Activated CD8-positive, alpha-beta memory T cell treated with anti-CD3 and anti-CD28 coated beads, Interleukin-2, amount 50 U/mL, for 24 hours (primary cell): Measurements from ENCODE around the gene THY1.
"Not testable (repeated sequence)": the region's sequence is repeated elsewhere in the genome, so short reads cannot be mapped to it uniquely, and the experiment has no call there.

Source experiments
- DNase-seq: peaks from one replicate; pipeline ENCODE4 v3.0.0-alpha.2; 2020; ENCODE audit errors: extremely low read depth

Gene THY1

DNA sequence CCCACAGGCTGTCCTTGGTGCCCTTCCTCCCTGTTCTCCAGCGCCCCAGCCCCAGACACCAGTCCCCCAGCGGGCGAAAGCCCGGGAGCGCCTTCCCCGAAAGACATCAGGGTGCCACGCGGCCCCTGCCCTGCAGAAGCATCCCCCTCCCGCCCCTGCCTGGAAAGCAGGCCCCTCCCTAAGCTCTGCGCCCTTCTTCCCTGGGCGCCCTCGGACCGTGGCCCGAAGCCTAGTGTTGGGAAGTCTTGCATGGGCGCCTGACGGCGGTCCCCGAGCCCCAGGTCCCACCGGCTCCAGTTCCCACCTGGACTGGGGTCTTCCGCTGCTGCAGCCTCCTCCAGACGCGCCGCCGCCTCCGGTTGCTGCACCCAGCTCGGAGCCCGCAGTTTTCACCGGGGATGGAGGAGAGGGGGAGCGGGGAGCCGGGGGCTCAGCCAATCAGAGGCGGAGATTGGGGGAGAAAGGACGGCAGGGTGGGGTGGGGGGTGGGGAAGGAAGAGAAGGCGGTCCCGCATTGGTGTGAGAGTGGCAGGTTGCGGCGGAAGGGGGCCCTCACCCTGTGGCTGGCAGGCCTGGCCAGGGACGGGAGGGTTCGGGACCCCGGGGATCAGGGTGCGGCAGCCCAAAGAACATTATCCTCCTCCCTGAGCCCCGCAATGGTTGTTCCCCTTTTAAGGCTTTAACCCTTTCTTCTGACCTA lies at the start of gene THY1:
THY1 (minus strand) TSS at position 364 of the 700 bp plus-strand sequence. CDS start 2,267 bp downstream, outside the sequence.
- no peak for DNase-seq

DNA sequence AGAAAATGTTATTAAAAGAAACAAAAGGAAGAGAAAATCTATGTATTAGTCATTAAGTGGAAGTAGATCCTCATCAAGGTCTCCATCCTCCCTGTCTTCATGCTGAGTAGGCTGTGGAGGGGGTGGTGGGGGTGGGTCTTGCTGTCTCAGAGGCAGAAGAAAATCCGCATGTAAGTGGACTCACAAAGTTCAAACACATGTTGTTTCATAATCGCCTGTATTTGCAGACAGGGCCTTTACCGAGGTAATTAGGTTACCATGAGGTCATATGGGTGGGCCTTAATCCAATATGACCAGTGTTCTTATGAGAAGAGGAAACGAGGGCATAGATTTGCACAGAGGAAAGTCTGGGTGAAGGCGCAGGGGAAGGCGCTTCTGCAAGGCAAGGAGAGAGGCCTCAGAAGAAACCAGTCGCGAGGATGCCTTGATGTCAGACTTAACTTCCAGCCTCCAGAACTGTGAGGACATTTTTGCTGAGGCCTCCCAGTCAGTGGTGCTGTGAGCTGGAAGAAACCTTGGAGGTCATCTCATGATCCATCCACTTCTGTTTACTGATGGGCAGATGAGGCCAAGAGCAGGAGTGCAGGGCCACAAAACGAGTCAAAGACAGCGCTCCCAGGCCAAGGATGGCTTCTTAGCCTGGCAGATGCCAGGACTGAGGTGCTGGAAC lies 49.3 kb upstream of the THY1 start:
- DNase-seq = no peak

DNA sequence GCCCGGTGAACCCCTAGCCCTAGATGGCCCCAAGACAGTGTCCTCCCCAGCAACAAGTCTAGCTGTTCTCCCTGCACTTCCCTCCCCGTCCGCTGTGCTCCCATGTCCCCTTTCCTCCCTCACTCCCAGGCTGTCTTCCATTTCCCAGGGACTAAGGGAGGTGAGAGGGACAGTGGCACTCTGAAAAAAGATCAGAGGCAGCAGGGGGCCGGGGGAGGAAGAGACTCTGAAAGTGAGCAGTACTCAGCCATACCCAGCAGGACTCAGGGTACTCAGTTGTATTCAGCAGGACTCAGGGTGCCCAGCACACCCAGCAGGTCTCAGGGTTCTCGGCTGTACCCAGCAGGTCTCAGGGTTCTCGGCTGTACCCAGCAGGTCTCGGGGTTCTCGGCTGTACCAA lies 48.4 kb upstream of the THY1 start:
- no peak for DNase-seq

DNA sequence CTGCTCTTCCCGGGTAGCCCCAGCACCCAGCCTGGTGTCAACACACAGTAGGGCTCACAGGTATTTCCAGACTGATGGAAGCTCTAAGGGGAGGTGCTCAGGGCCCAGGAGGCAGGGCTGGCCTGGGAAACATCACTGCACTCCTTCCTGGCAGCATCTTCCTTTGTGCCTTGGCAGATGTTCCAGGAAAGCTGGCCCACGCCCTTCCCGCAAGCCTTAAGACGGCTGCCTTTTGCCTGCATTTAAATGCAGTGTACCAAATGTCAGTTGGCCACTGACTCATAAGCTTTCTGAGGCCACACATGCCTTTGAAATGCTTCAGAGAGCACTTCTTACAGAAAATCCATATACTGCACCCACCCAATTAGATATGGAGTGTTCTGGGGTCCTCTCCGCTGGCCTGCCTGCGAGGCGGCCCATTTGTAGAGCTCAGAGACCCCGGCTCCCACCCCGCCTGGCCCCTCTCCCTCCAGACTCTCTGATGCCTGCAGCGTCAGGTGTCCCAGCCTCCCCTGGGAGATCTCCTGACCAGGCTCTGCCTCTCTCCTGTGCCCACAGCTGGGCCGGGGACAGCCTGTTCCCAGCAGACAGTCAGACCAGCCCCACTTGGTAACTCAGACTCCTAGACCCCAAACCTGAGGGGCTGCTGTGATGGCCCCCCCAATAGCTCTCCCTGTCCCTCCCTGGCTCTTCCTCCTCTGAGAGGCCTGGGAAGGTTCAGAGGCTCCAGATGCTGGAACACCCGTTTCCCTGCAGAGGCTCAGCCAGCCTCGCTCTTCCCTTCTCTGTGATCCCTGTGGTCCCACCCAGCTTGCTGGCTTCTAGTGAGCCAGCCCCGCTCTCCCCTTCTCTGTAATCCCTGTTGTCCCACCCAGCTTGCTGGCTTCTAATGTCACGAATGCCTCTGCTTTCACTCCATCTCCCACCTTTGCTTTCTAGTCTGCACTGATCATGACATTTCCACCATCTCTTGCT lies 47.6 kb upstream of the THY1 start:
- no peak for DNase-seq

DNA sequence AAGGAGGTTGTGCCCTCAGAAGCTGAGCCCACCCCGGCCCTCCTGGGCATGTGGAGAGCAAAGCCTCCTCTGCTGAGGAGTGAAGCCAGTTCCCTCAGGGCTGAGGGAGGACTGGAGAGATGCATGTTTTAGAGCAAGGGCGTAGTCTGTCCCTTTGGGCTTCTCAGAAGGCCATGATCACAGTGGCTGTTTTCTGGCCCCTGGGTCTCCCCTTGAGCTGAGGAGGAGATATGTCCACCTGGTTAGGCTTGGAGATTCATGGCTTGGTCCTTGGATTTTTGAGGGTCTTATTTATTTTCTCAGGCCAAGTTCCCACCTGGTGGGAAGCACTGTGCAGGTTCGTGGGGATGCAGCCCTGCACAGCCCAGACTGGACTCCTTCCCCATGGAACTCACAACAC lies 46.5 kb upstream of the THY1 start:
- no peak for DNase-seq

DNA sequence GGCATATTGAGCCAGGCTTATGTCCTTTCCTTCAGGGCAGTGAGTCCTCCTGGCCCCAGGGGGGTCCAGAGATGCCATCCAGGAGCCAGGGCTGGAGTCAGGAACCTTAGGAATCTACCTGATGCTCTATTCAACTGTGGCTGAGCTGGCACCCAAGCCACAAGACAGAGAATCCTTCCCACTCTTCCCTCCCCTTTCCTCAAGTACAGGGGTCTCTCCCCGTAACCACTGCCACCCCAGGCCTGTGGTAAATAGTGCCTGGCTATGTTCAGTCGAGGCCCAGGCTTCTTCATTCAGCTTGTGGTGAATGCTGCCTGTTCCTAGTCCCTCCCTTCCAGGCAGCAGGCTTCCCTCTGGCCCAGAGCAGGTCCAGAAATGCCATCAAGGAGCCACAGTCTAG lies 45.5 kb upstream of the THY1 start:
- no peak for DNase-seq

DNA sequence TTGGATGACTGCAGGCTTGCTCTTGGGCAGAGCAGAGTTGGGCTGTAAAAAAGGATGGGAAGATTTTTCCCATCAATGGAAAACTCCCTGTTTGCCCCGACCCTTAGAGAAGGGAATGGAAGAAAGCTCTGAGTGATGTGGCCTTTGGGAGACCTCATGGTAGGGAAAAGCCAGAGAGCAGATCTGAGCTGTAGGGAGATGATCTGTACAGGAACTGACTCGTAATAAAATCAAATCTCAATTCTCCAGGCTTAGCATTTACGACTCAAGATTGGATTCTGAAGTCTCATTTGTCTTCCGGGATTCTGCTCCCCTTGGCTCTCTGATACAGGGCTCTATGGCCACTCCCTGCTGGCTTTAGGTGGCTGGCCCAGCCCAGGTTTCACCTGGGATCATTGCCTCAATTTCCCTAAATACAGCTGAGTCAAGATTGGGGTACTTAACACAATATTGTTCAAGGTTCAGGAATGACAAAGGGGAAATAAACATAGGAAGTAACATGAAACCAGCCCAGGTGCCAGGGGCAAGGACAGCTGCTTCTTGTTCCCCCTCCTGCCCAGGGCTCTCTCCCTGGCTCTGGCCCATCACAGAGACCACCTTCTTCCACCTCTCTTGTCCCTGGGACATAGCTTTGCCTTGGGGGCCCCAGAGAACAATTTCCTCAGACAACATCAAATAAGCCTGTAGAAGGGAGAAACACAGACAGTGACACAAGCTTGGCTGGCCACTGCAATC lies 38.4 kb upstream of the THY1 start:
- DNase-seq = no peak

DNA sequence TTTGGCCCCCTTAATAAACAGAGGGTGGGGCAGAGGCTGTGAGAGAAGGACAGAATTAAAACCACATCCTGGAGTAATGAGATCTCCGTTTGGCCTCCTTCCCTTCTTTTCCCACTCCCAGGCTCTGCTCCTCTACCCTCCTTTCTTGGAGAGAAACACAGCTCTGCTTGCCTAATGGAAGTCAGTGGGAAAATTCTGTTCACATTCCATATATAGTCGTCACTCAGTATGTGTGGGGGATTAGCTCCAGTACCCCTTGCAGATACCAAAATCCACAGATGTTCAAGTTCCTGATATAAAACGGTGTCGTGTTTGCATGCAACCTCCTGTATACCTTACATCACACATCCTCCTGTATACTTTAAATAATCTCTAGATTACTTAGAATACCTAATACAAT lies 37.6 kb upstream of the THY1 start:
- DNase-seq = no peak

DNA sequence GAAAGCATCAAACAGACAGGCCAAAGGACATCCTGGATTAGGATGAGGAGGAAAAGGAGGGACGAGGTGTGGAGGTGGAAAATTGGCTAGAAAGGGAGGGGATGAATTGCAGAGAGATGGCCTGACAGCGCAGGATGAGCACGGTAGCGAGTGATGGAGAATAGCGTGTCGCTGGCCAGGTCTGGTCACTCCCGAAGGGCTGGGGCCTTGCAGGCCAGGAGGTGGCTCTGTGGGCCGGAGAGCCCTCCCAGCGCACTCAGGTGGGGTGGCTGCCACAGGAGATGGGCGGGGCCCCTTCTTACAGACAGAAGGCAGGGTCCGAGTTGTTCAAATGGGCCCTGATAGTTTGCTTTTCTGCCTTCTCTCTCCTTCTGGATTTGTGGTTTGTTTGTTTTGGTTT lies 37.1 kb upstream of the THY1 start:
- DNase-seq = no peak

DNA sequence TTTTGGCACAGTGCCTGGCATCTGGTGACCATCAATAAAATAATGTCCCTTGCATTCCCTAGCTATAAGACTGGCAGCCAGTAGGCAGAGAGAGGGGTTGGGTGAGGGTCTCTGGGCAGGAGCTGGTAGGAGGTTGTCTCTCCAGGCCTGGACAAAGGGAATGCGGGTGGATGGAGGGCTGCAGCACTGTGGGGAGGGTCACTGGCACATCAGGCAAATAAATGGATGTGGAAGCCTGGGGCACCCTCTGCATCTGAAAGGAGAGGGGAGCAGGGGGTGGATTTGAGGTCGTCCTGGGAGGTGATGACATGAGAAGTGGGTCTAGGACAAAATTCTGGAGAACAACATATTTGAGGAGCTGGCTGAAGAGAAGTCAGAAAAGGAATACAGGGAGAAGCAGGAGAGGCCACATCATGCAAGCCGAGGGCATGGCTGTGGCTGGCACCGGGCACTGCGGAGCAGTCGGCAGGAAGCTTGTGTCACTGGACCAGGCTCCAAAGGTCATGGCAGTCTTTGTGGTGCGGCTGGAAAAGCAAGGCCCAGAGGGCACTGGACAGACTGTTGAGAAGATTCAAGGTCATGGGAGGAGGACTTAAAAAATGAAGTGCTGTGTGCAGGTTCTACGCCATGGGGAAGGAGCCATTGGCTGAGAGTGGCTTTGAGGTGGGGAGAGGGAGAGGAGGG lies 36.5 kb upstream of the THY1 start:
- no peak for DNase-seq

DNA sequence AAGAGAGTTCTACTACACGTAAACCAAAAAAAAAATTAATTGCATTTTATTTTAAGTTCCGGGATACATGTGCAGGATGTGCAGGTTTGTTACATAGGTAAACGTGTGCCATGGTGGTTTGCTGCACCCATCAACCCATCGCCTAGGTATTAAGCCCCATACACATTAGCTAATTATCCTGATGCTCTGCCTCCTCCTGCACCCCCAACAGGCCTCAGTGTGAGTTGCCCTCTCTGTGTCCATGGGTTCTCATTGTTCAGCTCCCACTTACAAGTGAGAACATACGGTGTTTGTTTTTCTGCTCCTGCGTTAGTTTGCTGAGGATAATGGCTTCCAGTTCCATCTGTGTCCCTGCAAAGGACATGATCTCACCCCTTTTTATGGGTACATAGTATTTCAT lies 32.7 kb upstream of the THY1 start:
- DNase-seq = not testable (repeated sequence)

DNA sequence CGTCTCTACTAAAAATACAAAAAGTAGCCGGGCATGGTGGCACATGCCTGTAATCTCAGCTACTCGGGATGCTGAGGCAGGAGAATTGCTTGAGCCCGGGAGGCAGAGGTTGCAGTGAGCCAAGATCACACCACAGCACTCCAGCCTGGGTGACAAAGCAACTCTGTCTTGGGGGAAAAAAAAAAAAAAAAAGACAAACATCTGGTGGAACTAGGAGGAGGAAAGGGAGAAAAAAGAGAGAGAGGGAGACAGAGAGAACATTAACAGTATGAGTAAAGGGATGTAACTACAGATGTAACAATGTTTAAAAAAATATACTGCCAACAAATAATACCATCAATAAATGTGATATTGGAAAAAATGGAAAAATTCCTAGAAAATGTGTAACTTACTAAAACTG lies 32.3 kb upstream of the THY1 start:
- not testable (repeated sequence) for DNase-seq

DNA sequence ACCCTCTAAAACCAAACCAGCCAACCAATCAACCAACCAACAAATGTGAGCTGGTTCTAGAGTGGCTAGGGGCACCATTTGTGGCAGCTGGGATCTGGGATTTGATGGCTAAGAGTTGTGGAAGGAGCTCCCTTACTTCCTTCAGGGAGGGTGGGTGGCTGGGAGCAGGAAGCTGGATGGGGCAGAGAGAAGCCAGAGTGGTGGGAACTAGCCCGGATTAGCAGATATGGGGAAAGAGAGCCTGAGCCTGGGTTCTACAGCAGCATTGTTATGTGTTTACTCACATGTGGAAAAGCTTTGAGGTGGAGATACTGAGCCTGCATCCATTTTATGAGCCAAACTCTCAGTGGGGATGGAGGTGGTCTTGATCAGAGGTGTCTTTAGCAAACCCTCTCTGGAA lies 30.9 kb upstream of the THY1 start:
- no peak for DNase-seq

DNA sequence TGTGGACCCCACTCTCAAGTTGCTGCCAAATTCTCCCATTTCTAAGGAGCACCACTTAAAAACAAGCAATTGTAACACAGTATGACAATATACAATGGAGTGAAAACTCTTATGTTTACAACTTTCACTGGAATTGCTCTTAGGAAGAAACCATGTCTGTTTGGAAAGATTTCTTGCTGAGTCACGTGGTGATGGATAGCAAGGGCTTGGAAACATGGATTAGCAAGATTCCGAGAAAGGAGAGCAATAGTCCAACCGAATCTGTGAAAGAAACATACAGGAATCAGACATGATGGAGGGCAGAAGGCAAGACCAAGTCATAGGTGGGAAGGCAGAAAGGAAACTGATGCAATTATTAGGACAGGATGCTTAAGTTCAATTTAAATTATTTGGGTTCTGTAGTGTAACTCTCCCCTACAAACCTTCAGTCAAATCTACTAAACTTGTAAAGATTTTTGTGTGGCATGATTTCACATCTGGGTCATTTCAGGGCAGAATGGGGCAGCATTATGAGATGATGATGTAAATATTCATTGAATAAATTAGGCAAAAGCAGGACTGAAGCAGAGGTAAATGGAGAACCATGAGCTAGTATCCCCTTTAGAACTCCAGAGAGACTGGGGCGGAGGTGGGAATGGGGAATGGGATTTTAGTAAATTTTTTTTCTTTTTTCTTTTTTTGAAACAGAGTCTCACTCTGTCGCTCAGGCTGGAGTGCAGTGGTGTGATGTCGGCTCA lies 27.8 kb upstream of the THY1 start:
- DNase-seq = no peak

DNA sequence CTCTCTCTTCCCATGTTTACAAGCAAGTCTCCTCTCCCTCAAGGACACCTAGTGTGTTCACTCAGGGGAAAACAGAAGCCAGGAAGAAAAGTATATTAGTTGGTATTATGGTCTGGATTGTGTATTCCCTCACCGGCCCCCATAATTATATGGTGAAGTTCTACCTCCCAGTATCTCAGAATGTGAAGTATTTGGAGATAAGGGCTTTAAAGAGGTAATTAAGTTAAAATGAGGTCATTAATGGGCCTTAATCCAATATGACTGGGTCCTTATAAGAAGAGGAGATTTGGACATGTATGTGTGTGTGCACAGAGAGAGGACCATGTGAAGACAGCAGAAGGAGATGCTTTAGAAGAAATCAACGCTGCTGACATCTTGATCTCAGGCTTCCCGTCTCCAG lies 26.5 kb upstream of the THY1 start:
- no peak for DNase-seq

DNA sequence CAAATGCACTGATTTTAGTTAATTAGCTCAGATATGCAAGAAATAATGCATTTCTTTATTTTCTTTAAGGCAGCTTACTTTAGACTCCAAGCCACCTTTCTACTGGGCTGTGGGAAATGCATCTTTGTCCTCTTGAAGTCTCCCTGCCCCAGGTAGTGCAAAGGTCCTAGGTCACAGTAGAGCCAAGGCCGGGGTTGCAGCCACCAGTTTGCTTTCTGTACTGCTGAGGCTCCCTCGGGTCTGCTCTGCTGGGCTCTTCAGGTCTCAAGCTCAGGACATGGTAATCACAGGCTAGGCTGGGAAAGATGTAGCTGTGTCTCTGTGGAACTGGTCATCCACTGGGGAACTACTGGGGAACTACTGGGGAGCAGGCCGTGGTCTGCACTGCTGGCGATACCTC lies 25.4 kb upstream of the THY1 start:
- no peak for DNase-seq

DNA sequence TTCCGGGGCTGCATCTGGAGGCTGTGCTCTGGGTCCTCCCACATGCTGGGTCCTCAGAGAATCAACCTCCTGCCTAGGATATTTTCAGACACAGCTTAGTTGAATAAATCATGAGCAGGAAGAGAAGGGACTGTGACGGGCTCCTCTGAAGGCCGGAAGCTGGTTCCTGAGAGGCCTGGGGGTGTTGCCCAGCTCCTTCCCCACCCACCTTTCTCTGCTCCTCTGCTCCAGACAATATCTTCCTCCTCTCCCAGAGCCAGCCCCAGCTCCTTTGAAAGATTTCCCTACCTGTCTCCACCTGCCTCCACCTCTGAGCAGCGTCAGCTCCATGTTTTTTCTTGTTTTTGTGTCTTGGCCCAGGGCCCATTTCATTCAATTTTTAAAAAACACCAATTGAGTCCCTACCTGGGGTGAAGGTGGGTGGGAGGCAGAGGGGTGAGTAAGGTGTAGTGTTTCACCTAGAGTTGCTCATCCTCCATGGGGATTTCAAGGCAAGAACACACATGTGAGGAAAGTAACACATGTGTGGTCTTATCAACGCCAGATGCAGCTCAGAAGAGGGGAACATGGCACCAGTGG lies 24.8 kb upstream of the THY1 start:
- no peak for DNase-seq

DNA sequence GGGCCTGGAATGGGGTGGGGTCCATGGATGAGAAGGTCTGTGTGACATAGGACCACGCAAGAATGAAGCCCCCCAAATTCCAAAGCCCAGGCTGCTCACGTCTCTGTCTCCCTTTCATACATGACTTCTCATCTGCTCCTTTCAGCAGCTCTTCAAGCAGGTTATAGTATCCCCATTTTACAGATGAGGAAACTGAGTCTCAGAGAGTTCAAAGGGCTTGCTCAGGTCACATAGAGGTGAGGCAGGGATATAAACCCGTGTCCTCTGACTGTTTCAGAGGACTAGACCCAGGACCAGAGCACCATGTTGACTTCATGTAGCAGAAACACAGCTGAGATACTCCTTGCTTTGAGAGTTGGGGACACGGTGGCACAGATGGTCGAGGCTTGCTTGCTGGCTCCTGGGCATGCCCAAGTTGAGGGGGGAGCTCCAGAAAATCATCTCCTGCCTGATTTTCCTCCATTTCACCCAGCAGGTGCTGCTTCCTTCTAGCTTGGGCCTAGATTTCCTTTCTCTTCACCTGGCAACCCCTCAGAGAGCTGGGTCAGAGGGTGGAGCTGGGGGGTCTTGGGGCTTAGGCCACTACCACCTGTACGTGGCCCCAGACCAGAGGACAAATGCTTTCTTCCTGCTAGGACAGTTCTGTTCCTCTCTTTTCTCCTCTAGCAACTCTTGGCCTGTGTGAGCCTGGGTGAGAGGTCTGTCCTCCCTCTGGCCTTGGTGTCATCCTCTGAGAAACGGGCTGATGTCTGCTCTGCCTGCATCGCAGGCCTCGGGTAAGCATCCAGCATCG lies 24.1 kb upstream of the THY1 start:
- DNase-seq = no peak

DNA sequence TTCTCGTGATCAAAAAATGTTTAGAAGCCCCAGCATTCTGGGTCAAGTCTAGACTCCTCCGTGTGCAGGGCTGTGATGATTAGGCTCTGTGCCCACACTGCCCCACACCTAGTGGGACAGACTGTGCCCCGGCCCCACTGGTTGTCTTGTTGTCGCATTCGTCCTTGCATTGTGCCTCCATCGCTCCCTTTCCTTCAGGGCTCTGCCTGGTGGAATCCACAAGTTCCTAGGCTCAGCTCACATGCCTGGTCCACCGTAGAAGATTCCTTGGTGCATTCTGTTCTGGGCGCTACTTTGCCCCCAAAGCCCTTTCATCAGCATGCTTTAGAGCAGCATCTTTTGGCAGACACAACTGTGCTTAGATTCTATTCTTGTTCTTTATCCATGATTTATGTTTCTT lies 23.5 kb upstream of the THY1 start:
- no peak for DNase-seq
